WTC11 (cell line): ENCODE data around the gene SNX10. TPM values are rescaled to one million over a fixed set of nuclear protein-coding genes. Genes with fewer than 3 reads are reported as not detected.

Experiments
- ATAC-seq: fragments of 200-7000 bp; cut with Tn5 transposase; 2 replicates; pipeline ENCODE4 v1.10.0; 2021; ENCODE audit warnings: mild to moderate bottlenecking, moderate library complexity
- CTCF ChIA-PET: fragments of 300-600 bp; sonication (Branson Sonifier 250); formaldehyde crosslinking; loops from one replicate; lab custom pipeline; 2021; ENCODE audit warnings: antibody characterized with exemption; lab: Charles Lee
- POLR2A ChIA-PET: fragments of 350-600 bp; sonication (Branson Sonifier 250); formaldehyde crosslinking; loops from one replicate; lab custom pipeline; 2021; ENCODE audit warnings: antibody characterized with exemption; lab: Charles Lee
- DNase-seq: peaks from one replicate; pipeline ENCODE4 v3.0.0; 2021; ENCODE audit warnings: low spot score
- H3K27ac Mint-ChIP-seq: 2 replicates; pipeline ENCODE4 v1.8.0; 2021; ENCODE audit warnings: mixed read lengths
- H3K27me3 Mint-ChIP-seq: 2 replicates; pipeline ENCODE4 v1.8.0; 2021; ENCODE audit warnings: low read depth, mild to moderate bottlenecking, moderate library complexity, mixed read lengths
- H3K36me3 Mint-ChIP-seq: 2 replicates; pipeline ENCODE4 v1.8.0; 2021; ENCODE audit warnings: mixed read lengths
- H3K4me1 Mint-ChIP-seq: 2 replicates; pipeline ENCODE4 v1.8.0; 2022; ENCODE audit warnings: mixed read lengths
- H3K4me3 Mint-ChIP-seq: 2 replicates; pipeline ENCODE4 v1.8.0; 2021; ENCODE audit warnings: mild to moderate bottlenecking, moderate library complexity, mixed read lengths
- H3K9me3 Mint-ChIP-seq: 2 replicates; pipeline ENCODE4 v1.8.0; 2021; ENCODE audit warnings: mixed read lengths
- AFF4 ChIP-seq: sonication (generic); formaldehyde crosslinking; IDR thresholded peaks from 2 replicates; pipeline ENCODE4 v1.8.1; 2023; ENCODE audit warnings: mild to moderate bottlenecking, missing genetic modification reagents, borderline replicate concordance
- ATF3 ChIP-seq: sonication (generic); formaldehyde crosslinking; conservative IDR thresholded peaks from 2 replicates; pipeline ENCODE4 v1.8.1; 2022; ENCODE audit warnings: mild to moderate bottlenecking, missing genetic modification reagents
- CTCF ChIP-seq: fragments of 200-600 bp; IDR thresholded peaks from 2 replicates; pipeline ENCODE4 v1.8.0; 2022; ENCODE audit warnings: antibody characterized with exemption
- ESRRA ChIP-seq: sonication (generic); formaldehyde crosslinking; IDR thresholded peaks from 2 replicates; pipeline ENCODE4 v1.8.1; 2022; ENCODE audit warnings: mild to moderate bottlenecking, missing genetic modification reagents, borderline replicate concordance
- FOXK1 ChIP-seq: sonication (generic); formaldehyde crosslinking; IDR thresholded peaks from 2 replicates; pipeline ENCODE4 v1.8.0; 2022; ENCODE audit warnings: mild to moderate bottlenecking, moderate library complexity, missing genetic modification reagents
- MAX ChIP-seq: sonication (generic); formaldehyde crosslinking; IDR thresholded peaks from 2 replicates; pipeline ENCODE4 v1.8.0; 2022; ENCODE audit warnings: mild to moderate bottlenecking, missing genetic modification reagents
- NR1H2 ChIP-seq: sonication (generic); formaldehyde crosslinking; IDR thresholded peaks from 2 replicates; pipeline ENCODE4 v1.9.0; 2021; ENCODE audit warnings: mild to moderate bottlenecking, moderate library complexity, missing genetic modification reagents
- RORB ChIP-seq: fragments of 250-450 bp; sonication (Bioruptor Pico); IDR thresholded peaks from 2 replicates; pipeline ENCODE4 v1.9.0; 2021; ENCODE audit warnings: mild to moderate bottlenecking
- TEAD4 ChIP-seq: sonication (generic); formaldehyde crosslinking; IDR thresholded peaks from 2 replicates; pipeline ENCODE4 v1.8.0; 2022; ENCODE audit warnings: mild to moderate bottlenecking, missing genetic modification reagents
- ZNF532 ChIP-seq: fragments of 250-450 bp; sonication (Bioruptor Pico); IDR thresholded peaks from 2 replicates; pipeline ENCODE4 v1.9.0; 2021; ENCODE audit warnings: mild to moderate bottlenecking, borderline replicate concordance
- ZNF671 ChIP-seq: fragments of 250-450 bp; sonication (Bioruptor Pico); IDR thresholded peaks from 2 replicates; pipeline ENCODE4 v1.8.0; 2021; ENCODE audit warnings: mild to moderate bottlenecking
- total RNA-seq: library from RNA; stranded (reverse); gene quantifications from 3 replicates; pipeline ENCODE4 v1.2.3, GENCODE V29; 2021

SNX10 gene
- total RNA-seq, 1 experiment from 2014 or later: 10.8 TPM

GRCh38 chr7:26363465-26363864 is 71.8 kb downstream of the SNX10 start:
- ATAC-seq (no peak), DNase-seq (no peak)
- no peak for TF ChIP-seq FOXK1 (CRISPR knock-in tag)
- TF ChIP-seq RORB (CRISPR knock-in tag): no peak
- no peak for TF ChIP-seq ATF3 (CRISPR knock-in tag)
- POLR2A ChIA-PET: no interaction called here
- Mint-ChIP-seq H3K27me3 (no peaks in the 10 kb centered on the region), H3K9me3 (no peaks in the 10 kb centered on the region), H3K4me1 (peaks cover 7% of the 10 kb centered on the region), H3K36me3 (no peaks in the 10 kb centered on the region), H3K4me3 (no peak overlapping the region), H3K27ac (no peak overlapping the region)
- CTCF ChIA-PET: interaction anchor here (1.5 to 2.8 kb wide), 2 partner anchors 273 to 284 kb away, joined by 4 to 15 read pairs; no protein-coding TSS in a partner anchor

GRCh38 chr7:26365077-26365900 is 73.6 kb downstream of the SNX10 start:
- Mint-ChIP-seq H3K9me3 (no peaks in the 10 kb centered on the region), H3K27me3 (no peaks in the 10 kb centered on the region), H3K4me3 (no peak overlapping the region), H3K36me3 (no peaks in the 10 kb centered on the region), H3K4me1 (peaks cover 9% of the 10 kb centered on the region), H3K27ac (no peak overlapping the region)
- ChIA-PET CTCF (interaction anchor here (0.6 to 3.8 kb wide), 25 partner anchors 9 to 796 kb away, joined by 3 to 77 read pairs (median 4); partner anchors contain the start of gene NFE2L3), POLR2A (interaction anchor here (1.6 kb wide), 1 partner anchor 165 kb away, joined by 6 read pairs; no protein-coding TSS in a partner anchor)
- no peak for DNase-seq
- peak; percentile 82 for ATAC-seq
- TF ChIP-seq MAX (CRISPR knock-in tag): no peak
- TF ChIP-seq NR1H2 (CRISPR knock-in tag): no peak
- TF ChIP-seq ESRRA: no peak
- no peak for TF ChIP-seq TEAD4
- no peak for TF ChIP-seq ZNF671
- TF ChIP-seq AFF4 (CRISPR knock-in tag): no peak
- TF ChIP-seq ZNF532 (CRISPR knock-in tag): no peak
- TF ChIP-seq CTCF: peak; percentile 51
